NCI-H1092 treated with DMSO at 0.1 percent for 48 hours (cell line): ENCODE measurements around the gene FXR2.

Experiments
- DNase-seq: peaks from one replicate; lab custom pipeline; 2025; lab: John Stamatoyannopoulos, UW

The FXR2 gene

DNA sequence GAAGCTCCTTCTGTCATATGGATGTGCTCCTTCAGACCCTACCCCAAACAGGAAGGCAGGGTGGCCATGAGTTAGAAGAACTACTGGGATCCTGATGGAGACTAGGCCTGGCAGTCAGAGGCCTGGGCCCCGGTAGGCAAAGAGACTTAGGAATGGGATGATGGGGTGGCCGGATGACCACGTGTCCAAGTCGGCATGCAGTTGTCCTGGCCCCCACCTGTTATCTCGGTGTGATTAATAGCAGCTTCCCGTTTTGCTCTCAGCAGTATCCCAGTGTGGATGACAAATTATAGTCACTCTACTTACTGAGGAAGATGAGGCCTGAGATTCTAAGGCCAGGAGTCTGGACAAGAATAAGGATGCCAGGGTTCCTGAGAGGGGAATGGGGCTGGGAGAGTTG lies 64.4 kb downstream of the FXR2 start:
- no peak for DNase-seq

DNA sequence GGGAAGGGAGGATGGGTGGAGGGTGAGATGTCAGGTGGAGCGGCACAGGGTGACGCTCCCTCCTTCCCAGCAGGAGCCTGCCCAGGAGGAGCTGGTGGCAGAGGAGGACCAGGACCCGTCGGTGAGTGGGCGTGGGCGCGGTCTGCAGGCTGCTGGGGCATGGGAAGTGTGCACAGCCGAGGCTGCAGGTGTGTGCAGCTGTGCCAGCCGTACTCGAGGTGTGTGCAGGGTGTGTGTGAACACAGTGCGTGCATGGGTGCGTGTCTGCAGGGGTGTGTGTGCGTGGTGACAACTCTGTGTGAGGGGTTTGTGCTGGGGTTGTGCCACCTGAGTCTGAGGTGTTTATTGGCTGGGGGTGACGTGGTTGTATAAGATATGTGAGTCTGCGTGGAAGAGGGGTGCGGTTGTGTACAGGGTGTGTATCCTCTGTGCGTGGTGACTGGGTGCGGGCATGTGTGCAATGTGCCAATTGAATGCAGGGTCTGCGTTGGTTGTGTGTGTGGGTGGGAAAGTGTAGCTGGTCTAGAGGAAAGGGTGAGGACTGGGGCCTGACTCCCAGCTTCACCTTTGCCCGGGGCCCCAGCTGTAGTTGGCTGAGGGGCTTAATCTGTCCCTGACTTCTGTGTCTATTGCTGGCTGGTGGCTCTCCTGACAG lies 65.2 kb downstream of the FXR2 start:
- no peak for DNase-seq

DNA sequence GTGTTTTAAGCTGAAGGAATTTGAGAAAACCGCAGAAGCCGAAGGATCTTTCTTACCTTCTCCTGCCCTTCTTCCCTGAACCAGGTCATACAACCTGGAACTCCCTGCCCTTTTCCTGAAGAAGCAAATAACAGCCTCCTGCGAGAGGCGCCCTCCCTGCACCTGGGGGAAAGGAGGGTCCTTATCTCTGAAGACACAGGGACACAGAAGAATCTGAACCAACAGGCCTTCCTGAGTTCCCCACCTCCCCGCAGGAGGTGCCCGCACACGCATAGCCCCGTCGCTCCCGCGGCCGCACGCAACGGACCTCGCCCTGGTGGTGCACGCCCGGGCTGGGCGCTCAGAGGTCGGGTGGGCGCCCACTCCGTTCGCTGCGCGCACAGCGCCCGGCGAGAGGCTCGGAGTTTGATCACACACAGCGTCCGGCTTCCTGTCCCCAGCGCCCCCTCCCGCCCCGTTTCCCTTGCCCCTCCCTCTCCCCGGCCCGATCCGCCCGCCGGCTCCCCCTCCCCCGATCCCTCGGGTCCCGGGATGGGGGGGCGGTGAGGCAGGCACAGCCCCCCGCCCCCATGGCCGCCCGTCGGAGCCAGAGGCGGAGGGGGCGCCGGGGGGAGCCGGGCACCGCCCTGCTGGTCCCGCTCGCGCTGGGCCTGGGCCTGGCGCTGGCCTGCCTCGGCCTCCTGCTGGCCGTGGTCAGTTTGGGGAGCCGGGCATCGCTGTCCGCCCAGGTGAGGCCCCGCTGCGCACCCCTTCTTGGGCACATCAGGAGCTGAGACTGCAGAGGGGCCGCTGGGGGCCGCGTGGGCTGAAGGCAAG lies 65.9 kb downstream of the FXR2 start, which contains the start of gene TNFSF12:
TNFSF12 (plus strand) TSS at position 474 of the 816 bp plus-strand sequence; CDS start at position 570, 96 bp downstream.
- no peak for DNase-seq

DNA sequence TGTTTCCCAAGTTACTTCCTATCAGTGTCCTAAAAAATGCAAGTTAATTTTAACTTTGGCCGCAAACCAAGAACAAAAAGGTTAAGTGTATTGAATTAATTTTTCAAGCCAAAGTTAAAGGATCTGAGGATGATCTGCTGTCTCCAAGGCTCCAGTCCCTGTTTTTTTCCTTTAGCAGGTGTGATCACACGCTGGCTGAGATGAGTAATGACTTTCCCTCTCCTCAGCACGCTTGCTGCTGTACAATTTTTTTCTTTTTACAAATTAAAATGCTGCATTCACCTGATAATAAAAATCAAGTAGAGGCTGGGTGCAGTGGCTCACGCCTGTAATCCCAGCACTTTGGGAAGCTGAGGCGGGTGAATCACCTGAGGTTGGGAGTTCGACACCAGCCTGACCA lies 69.8 kb downstream of the FXR2 start:
- DNase-seq: no peak
